DOHH2 (cell line): ENCODE data around the gene LRRC19.

Experiments
- CTCF ChIP-seq: fragments of 200-600 bp; sonication (generic); IDR thresholded peaks from one replicate; pipeline ENCODE4 v1.5.1; 2014; ENCODE audit warnings: antibody characterized with exemption, mild to moderate bottlenecking, low read depth, low read length; ENCODE audit not compliant: poor library complexity, severe bottlenecking
- EZH2phosphoT487 ChIP-seq: fragments of 200-600 bp; sonication (generic); IDR thresholded peaks from 2 replicates; pipeline ENCODE4 v1.6.1; 2017; ENCODE audit warnings: borderline replicate concordance, mild to moderate bottlenecking, antibody characterized with exemption, low read length, moderate library complexity, mixed read lengths

GRCh38 chr9:27037499-27037898, 32.0 kb upstream of the LRRC19 start:
- no peak for TF ChIP-seq CTCF
- TF ChIP-seq EZH2phosphoT487: no peak
